Epithelial cell of prostate (primary cell): ENCODE results near the gene INO80E.
"Not testable (repeated sequence)": the region's sequence is repeated elsewhere in the genome, so short reads cannot be mapped to it uniquely, and the experiment has no call there.

Experiments
- DNase-seq: peaks from one replicate; pipeline ENCODE4 v3.0.0-alpha.2; 2011; ENCODE audit warnings: low read depth, low spot score
- H3K27ac ChIP-seq: fragments of 450-650 bp; 2 replicates; pipeline ENCODE4 v1.5.1; 2017; ENCODE audit warnings: mild to moderate bottlenecking

Gene INO80E, protein sequence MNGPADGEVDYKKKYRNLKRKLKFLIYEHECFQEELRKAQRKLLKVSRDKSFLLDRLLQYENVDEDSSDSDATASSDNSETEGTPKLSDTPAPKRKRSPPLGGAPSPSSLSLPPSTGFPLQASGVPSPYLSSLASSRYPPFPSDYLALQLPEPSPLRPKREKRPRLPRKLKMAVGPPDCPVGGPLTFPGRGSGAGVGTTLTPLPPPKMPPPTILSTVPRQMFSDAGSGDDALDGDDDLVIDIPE

GRCh38 chr16:29995911-29996765 is at the start of gene INO80E:
Gene INO80E (plus strand): TSS chr16:29996241. CDS start chr16:29996311, 70 bp downstream.
- peak within 1 kb of the TSS; percentile 74 for H3K27ac ChIP-seq
- peak; percentile 70 for DNase-seq

DNA sequence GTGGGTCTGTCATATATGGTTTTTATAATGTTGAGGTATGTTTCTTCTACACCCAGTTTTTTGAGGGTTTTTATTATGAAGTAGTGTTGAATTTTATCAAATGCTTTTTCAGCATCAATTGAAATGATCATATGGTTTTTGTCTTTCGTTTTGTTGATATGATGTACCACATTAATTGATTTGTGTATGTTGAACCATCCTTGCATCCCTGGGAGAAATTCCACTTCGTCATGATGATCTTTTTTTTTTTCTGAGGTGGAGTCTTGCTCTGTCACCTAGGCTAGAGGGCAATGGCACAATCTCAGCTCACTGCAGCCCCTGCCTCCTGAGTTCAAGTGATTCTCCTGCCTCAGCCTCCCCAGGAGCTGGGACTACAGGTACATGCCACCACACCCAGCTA is 48.1 kb upstream of the INO80E start:
- DNase-seq: no peak
- no peak overlapping the region for H3K27ac ChIP-seq

DNA sequence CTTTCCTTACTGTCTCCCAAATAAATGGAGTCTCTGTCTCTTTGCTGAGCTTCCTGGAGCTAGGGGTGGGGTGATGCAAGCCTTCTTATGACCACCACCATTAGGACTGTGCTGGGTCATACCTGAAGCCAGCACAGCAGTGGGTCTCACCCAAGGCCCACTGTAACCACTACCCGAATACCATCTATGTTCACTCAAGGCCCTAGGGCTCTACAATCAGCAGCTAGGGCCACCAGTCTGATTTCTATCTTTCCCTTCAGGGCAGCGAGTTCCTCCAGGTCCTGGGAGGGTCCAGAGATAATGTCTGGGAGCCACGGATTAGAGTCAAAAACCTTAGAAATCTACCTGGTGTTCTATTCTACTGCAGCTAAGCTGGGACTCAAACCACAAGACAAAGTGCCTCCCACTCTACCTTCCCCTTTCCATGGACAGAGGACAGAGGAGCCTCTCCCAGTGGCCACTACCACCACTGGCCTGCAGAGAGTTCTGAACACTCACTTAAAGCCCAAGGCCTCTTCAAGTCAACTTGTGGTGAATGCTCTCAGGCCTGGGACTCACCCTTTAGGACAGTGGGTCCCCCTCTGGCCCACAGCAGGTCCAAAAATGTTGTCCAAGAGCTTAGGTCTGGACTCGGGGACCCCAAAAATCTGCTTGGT is 45.1 kb upstream of the INO80E start:
- DNase-seq: no peak
- H3K27ac ChIP-seq: no peak overlapping the region

- H3K27ac ChIP-seq: no peak overlapping the region
- DNase-seq: no peak
These were observed 44.2 kb upstream of the INO80E start for GRCh38 chr16:29951625-29952365.

DNA sequence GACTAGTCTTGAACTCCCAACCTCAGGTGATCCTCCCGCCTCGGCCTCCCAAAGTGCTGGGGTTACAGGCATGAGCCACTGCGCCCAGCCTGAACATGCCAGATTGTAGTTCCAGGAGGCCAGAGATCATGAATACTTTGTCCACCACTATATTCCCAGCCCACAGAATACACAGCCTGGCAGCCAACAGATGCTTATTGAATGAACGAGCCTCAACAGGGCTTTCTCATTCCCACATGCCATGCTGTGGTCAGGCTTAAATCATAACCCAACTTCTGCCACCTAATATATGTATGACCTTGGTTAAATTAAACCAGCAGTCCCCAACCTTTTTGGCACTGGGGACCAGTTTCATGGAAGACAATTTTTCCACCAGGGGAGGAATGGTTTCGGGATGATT is 37.3 kb upstream of the INO80E start:
- no peak overlapping the region for H3K27ac ChIP-seq
- DNase-seq: no peak

DNA sequence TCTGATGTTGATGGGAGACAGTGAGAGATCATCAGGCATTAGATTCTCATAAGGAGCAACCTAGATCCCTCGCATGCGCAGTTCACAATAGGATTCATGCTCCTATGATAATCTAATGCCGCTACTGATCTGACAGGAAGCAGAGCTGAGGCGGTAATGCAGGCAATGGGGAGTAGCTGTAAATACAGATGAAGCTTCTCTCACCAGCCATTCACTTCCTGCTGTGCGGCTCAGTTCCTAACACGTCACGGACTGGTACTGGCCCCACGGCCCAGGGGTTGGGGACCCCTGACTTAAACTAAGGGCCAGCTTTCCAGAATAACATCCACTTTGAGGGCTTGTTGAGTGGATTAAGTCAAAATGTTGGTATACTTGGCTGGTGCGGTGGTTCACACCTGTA is 36.7 kb upstream of the INO80E start:
- DNase-seq: no peak

DNA sequence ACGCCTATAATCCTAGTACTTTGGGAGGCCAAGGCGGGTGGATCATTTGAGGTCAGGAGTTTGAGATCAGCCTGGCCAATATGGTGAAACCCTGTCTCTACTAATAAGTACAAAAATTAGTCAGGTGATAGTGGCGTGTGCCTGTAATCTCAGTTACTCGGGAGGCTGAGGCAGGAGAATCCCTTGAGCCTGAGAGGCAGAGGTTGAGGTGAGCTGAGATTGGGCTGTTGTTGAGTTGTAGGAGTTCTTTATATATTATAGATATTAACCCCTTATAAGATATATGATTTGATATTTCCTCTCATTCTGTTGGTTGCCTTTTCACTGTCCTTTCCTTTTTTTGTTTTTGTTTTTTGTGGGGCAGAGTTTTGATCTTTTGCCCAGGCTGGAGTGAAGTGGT is 36.2 kb upstream of the INO80E start:
- DNase-seq, H3K27ac ChIP-seq: not testable (repeated sequence)

More for the DNA sequence above, 36.7 kb upstream of the INO80E start:
- no peak overlapping the region for H3K27ac ChIP-seq

DNA sequence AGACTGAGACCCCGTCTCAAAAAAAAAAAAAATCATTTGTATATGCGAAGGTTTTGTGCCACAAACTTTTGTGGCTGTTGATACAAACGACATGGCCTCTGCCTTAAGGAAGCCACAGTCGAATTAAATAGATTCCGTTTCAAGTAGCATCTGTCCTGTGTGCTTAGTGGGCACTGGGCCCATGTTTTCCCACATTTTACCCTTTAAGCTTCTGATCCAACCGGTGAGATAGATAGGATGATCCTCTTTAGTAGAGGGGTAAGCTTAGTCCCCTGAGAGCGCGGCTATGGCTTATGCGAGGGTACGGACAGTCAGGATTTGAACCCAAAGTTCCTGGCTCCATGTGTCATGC is 34.9 kb upstream of the INO80E start:
- H3K27ac ChIP-seq: no peak overlapping the region
- no peak for DNase-seq

GRCh38 chr16:29961479-29962343 is 34.3 kb upstream of the INO80E start, which contains the start of gene TMEM219:
Gene TMEM219 (plus strand): TSS chr16:29962079. CDS start chr16:29963144, 1,065 bp downstream.
- no peak for DNase-seq
- peak within 1 kb of the TSS; percentile 67 for H3K27ac ChIP-seq

DNA sequence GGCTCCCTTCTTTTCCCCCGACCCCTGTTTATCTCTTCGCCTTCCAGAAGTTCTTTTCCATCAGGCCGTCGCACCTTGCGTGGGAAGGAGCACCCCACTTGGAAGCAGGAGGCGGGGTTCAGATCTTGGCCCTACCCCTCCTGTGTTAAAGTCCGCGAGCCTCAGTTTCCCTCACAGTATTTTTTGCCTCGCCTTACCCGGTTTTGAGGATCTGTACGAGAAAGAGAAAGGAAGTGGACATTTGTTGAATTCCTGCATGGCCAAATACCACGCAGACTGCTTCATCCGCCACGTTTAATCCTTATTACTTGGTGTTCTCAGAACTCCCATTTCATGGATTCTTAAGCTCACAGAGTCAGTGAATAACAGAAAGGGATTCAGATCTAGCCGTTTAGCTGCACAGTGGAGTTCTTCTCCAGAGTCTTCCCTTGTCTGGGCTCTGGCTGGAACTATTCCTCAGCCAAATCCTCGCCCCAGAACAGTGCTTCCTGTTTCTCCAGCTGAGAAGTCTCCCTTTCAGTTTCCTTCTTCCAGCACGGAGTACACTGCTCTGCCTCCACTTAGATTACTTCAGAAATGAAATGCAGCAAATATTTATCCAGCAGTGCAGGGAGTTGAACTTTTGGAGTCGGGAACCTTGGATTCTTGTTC is 33.6 kb upstream of the INO80E start:
- DNase-seq: no peak
- H3K27ac ChIP-seq: peak overlapping the region; percentile 67

DNA sequence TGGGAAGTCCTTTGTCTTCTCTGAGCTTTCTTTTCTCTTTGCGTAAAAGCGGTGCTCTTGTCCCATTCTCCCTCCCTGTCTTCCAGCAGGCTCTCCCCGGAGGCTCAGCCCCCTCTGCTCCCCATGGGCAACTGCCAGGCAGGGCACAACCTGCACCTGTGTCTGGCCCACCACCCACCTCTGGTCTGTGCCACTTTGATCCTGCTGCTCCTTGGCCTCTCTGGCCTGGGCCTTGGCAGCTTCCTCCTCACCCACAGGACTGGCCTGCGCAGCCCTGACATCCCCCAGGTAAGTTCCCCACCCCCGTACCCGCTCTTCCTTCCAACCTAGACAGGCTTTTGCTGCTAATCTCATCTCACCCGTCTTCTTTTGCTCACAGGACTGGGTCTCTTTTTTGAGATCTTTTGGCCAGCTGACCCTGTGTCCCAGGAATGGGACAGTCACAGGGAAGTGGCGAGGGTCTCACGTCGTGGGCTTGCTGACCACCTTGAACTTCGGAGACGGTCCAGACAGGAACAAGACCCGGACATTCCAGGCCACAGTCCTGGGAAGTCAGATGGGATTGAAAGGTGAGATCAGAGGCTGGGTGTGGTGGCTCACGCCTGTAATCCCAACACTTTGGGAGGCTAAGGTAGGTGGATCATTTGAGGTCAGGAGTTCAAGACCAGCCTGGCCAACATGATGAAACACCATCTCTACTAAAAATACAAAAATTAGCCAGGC is 32.9 kb upstream of the INO80E start:
- H3K27ac ChIP-seq: peak overlapping the region; percentile 67
- no peak for DNase-seq

- no peak for DNase-seq
- no peak overlapping the region for H3K27ac ChIP-seq
These were observed 27.8 kb upstream of the INO80E start for GRCh38 chr16:29968205-29968604.

GRCh38 chr16:29971304-29971703 is 24.7 kb upstream of the INO80E start:
- no peak overlapping the region for H3K27ac ChIP-seq
- DNase-seq: no peak

- peak overlapping the region; percentile 71 for H3K27ac ChIP-seq
- no peak for DNase-seq
These were observed 23.5 kb upstream of the INO80E start for GRCh38 chr16:29972500-29972899.

- DNase-seq: no peak
- peak overlapping the region; percentile 71 for H3K27ac ChIP-seq
These were observed 23.1 kb upstream of the INO80E start for GRCh38 chr16:29972992-29973383.

DNA sequence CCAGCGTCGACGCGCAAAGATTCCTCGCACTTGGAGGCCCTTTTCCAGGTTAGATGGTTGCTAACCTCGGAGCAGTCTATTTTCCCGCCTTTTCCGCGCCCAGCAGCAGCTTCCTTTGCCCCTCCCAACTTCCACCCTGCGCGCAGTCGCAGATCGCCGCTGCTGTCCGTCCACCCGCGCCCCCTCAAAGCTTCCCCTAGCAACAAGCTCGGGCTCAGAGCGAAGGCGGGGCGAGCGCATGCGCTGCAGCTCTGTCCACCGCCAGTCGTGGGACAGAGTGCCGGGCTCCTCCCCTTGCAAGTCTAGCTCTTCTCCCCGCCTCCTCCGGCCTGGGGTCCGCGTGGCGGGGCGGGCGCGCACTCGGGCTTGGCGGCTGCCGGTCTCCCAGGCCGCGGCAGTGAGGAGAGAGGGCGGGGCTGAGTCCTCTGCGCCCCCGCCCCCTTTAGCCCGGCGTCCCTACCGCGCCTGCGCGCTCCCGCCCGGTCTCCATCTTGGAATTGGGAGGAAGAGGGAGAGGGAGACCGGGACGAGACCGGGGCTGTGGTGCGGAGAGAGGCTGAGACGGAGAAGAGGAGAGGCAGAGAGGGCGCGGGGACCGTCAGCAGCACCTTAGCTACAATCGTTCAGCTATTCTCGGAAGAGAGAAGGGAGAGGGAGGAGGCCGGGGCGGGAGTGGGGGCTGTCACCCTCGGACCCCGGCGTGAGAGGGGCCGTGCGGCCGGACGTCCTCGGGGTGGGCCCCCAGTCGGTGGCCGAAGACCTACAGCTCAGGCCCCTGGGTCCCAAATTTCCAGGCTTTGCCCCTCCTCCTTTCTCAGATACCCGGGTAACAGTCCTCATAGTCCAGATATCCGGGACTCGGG is 22.4 kb upstream of the INO80E start, which contains the start of gene TAOK2:
Gene TAOK2 (plus strand): TSS at position 485 of the 863 bp plus-strand sequence. CDS start 3,905 bp downstream, outside the sequence.
- H3K27ac ChIP-seq: peak within 1 kb of the TSS; percentile 71
- peak; percentile 90 for DNase-seq
